ENCODE measurements around the gene XXYLT1. TPM values are rescaled to one million over a fixed set of nuclear protein-coding genes. Genes with fewer than 3 reads are reported as not detected.

XXYLT1 gene
- total and polyA plus RNA-seq, 2 of the 8 experiments (the other 6 are each of a cell fraction or from before 2014, with no cell fraction given), result 18.9 to 23.8 TPM

GRCh38 chr3:195256639-195257453 is 14.1 kb downstream of the XXYLT1 start:
- FAIRE-seq (no peak), DNase-seq (ENCODE audit: low read depth in 1 of 2, low spot score in 2 of 2) (peak in 1 of 2 experiments; percentile 38)
- Histone ChIP-seq H3K18ac (ENCODE audit: extremely low read depth, low read length) (no peak overlapping the region), H3K27me3 (replicated peaks in 1 of 4; ENCODE audit: control insufficient read depth in 3 of 4, extremely low read depth in 1 of 4, insufficient read depth in 3 of 4, low read length in 3 of 4) (no peaks in the 10 kb centered on the region), H3K36me3 (ENCODE audit: control insufficient read depth in 2 of 4, insufficient read depth in 4 of 4, low read length in 3 of 4) (no peaks in the 10 kb centered on the region), H2AFZ (ENCODE audit: low read length) (no peak overlapping the region), H2BK5ac (ENCODE audit: low read depth, low read length) (peak overlapping the region; percentile 39; the same call in 1 of the 2 replicates), H3K79me1 (ENCODE audit: low read depth, low read length) (peaks cover 26% of the 10 kb centered on the region), H3K9me3 (ENCODE audit: insufficient read depth in 2 of 2, low read depth in 1 of 2, low read length in 1 of 2) (no peaks in the 10 kb centered on the region), H3K14ac (ENCODE audit: insufficient read length) (no peak overlapping the region), H4K8ac (ENCODE audit: extremely low read depth, insufficient read depth, low read length) (no peak overlapping the region), H4K5ac (ENCODE audit: insufficient read length, low read depth, low read length) (no peak overlapping the region), H4K20me1 (replicated peaks in 1 of 2; ENCODE audit: control insufficient read depth in 1 of 2, insufficient read depth in 2 of 2, low read length in 2 of 2) (peaks cover 18 to 21% of the 10 kb centered on the region in 2 experiments), H2BK20ac (ENCODE audit: low read length) (no peak overlapping the region), H3K4me1 (replicated peaks in 1 of 4; ENCODE audit: control insufficient read depth in 3 of 4, insufficient read depth in 4 of 4, low read length in 3 of 4) (peaks cover 7 to 41% (median 28%) of the 10 kb centered on the region in 4 experiments), H3K4me2 (ENCODE audit: insufficient read depth in 1 of 2, low read depth in 2 of 2, low read length in 2 of 2) (no peak overlapping the region), H3K27ac (ENCODE audit: low read depth, low read length) (no peak overlapping the region), H4K91ac (replicated peaks; ENCODE audit: insufficient read length, low read length) (no peak overlapping the region), H3K56ac (replicated peaks; ENCODE audit: insufficient read length, low read depth, low read length) (no peak overlapping the region), H2BK15ac (ENCODE audit: low read length) (0 out of 2 replicates have a peak overlapping the region, but pooled peaks have one; percentile 72), H2AK5ac (ENCODE audit: low read depth, low read length) (0 out of 2 replicates have a peak overlapping the region, but pooled peaks have one; percentile 15), H3K4me3 (ENCODE audit: extremely low read depth in 1 of 4, insufficient read depth in 2 of 4, low read depth in 3 of 4, low read length in 4 of 4) (no peak overlapping the region), H2BK12ac (ENCODE audit: low read depth, low read length) (no peak overlapping the region), H3K23ac (ENCODE audit: insufficient read length) (no peak overlapping the region), H3K23me2 (ENCODE audit: low read depth, low read length) (peaks cover 11% of the 10 kb centered on the region; the same call in 1 of the 2 replicates), H2BK120ac (replicated peaks; ENCODE audit: low read depth, low read length) (no peak overlapping the region), H3K9ac (replicated peaks in 1 of 4; ENCODE audit: extremely low read depth in 1 of 4, low read depth in 3 of 4, low read length in 3 of 4) (no peak overlapping the region), H3K79me2 (ENCODE audit: control insufficient read depth in 1 of 2, insufficient read depth in 2 of 2, low read length in 2 of 2) (peaks cover 0 to 77% of the 10 kb centered on the region in 2 experiments; a peak in 3 of 4 replicates), H3K4ac (replicated peaks; ENCODE audit: insufficient read length, low read depth, low read length) (no peak overlapping the region)
- TF ChIP-seq USF2 (IDR thresholded peaks at IDR 0.05; ENCODE audit: low read length) (no peak), ATF2 (IDR thresholded peaks at IDR 0.05; ENCODE audit: low read length) (no peak), FOSL1 (IDR thresholded peaks at IDR 0.05; ENCODE audit: insufficient read depth, low read depth, low read length) (no peak), SAP30 (IDR thresholded peaks at IDR 0.05; ENCODE audit: insufficient read depth, insufficient replicate concordance, low read length) (no peak), HDAC2 (IDR thresholded peaks at IDR 0.05; ENCODE audit: borderline replicate concordance in 1 of 2, low read depth in 2 of 2, low read length in 2 of 2) (no peak), EGR1 (IDR thresholded peaks at IDR 0.05; ENCODE audit: borderline replicate concordance, low read depth, low read length) (no peak)
- WGBS, 2 experiments (ENCODE audit: extremely low coverage in 1 of 2, insufficient coverage in 1 of 2, insufficient read length in 1 of 2, insufficient replicate concordance in 2 of 2, low coverage in 1 of 2, low lambda C conversion rate in 2 of 2, missing lambda C conversion rate in 1 of 2), result 93% methylated on average over 19 of the region's 19 CpGs; no CpG with 5 or more reads in 1 of the 2 experiments
- POLR2A ChIA-PET (ENCODE audit: partially characterized antibody), result interaction anchor here (0.8 to 1.4 kb wide), 2 partner anchors 13 to 569 kb away, joined by 4 read pairs; no protein-coding TSS in a partner anchor
- CTCF ChIA-PET (ENCODE audit: partially characterized antibody), result interaction anchor here (0.6 to 3.3 kb wide), 18 partner anchors 13 to 1578 kb away, joined by 3 to 13 read pairs (median 4); partner anchors contain the start of gene XXYLT1
